ENCODE measurements around the gene TSPO. TPM values are rescaled to one million over a fixed set of nuclear protein-coding genes. Genes with fewer than 3 reads are reported as not detected.

Gene TSPO
- total and polyA plus RNA-seq, 2 experiments from 2014 or later = 34.6 to 44.7 TPM

GRCh38 chr22:43136255-43136654, 15.1 kb upstream of the TSPO start:
- H3F3A ChIP-seq (replicated peaks; ENCODE audit: low read depth) = no peaks in the 10 kb centered on the region
- peaks cover 4% of the 10 kb centered on the region; the same call in 1 of the 2 replicates for H3K36me3 ChIP-seq (ENCODE audit: insufficient read depth)
- H3K27me3 Mint-ChIP-seq (ENCODE audit: insufficient read depth, low read depth, poor library complexity) = peaks cover 4% of the 10 kb centered on the region
- H3K79me2 ChIP-seq (replicated peaks; ENCODE audit: insufficient read depth) = no peaks in the 10 kb centered on the region
- no peak overlapping the region for H3K4me2 ChIP-seq
- ATAC-seq = peak; percentile 96
- peaks cover 68% of the 10 kb centered on the region; the same call in 2 of the 3 replicates for H3K36me3 Mint-ChIP-seq (ENCODE audit: low read depth)
- no peak overlapping the region for H2AFZ ChIP-seq
- H3K27me3 ChIP-seq (ENCODE audit: insufficient read depth) = no peaks in the 10 kb centered on the region
- H3K27ac Mint-ChIP-seq = no peak overlapping the region; the same call in 1 of the 2 replicates
- H4K20me1 ChIP-seq (replicated peaks; ENCODE audit: insufficient read depth) = peaks cover 4% of the 10 kb centered on the region; the same call in 1 of the 2 replicates
- 0 out of 2 replicates have a peak overlapping the region, but pooled peaks have one; percentile 14 for H3K27ac ChIP-seq (ENCODE audit: low read depth)
- peak; percentile 74 for DNase-seq (ENCODE audit: low spot score)
- H3K9me3 Mint-ChIP-seq = no peaks in the 10 kb centered on the region
- no peak overlapping the region for H3K4me3 ChIP-seq
- peak; percentile 58 to 80 for TF ChIP-seq CTCF (conservative IDR thresholded peaks at IDR 0.05; ENCODE audit: low read depth in 2 of 2)
- TF ChIP-seq JUNB (IDR thresholded peaks at IDR 0.05; ENCODE audit: unreplicated experiment) = no peak
- no peak overlapping the region for H3K4me3 Mint-ChIP-seq
- no peaks in the 10 kb centered on the region for H3K4me1 ChIP-seq (ENCODE audit: insufficient read depth)
- H3K4me1 Mint-ChIP-seq = no peaks in the 10 kb centered on the region
- H3K9me2 ChIP-seq (ENCODE audit: insufficient read depth) = no peaks in the 10 kb centered on the region

- peaks cover 5% of the 10 kb centered on the region for H3K27me3 Mint-ChIP-seq (ENCODE audit: insufficient read depth, low read depth, poor library complexity)
- peaks cover 68% of the 10 kb centered on the region; the same call in 2 of the 3 replicates for H3K36me3 Mint-ChIP-seq (ENCODE audit: low read depth)
- H3K4me1 Mint-ChIP-seq = no peaks in the 10 kb centered on the region
- Histone ChIP-seq H3K79me2 (replicated peaks; ENCODE audit: insufficient read depth) (peaks cover 4% of the 10 kb centered on the region), H2AFZ (no peak overlapping the region), H3F3A (replicated peaks; ENCODE audit: low read depth) (no peaks in the 10 kb centered on the region), H3K4me3 (no peak overlapping the region), H3K9me2 (ENCODE audit: insufficient read depth) (no peaks in the 10 kb centered on the region), H3K36me3 (ENCODE audit: insufficient read depth) (peaks cover 4% of the 10 kb centered on the region; the same call in 1 of the 2 replicates), H3K27me3 (ENCODE audit: insufficient read depth) (no peaks in the 10 kb centered on the region), H4K20me1 (replicated peaks; ENCODE audit: insufficient read depth) (peaks cover 7% of the 10 kb centered on the region), H3K4me2 (no peak overlapping the region), H3K4me1 (ENCODE audit: insufficient read depth) (no peaks in the 10 kb centered on the region), H3K27ac (ENCODE audit: low read depth) (0 out of 2 replicates have a peak overlapping the region, but pooled peaks have one; percentile 14)
- no peak overlapping the region for H3K4me3 Mint-ChIP-seq
- ATAC-seq = no peak
- no peak overlapping the region for H3K27ac Mint-ChIP-seq
- DNase-seq (ENCODE audit: low spot score) = no peak
- no peaks in the 10 kb centered on the region for H3K9me3 Mint-ChIP-seq
- no peak for TF ChIP-seq STAT1 (IDR thresholded peaks at IDR 0.05; ENCODE audit: unreplicated experiment)
- TF ChIP-seq EZH2phosphoT487 (IDR thresholded peaks at IDR 0.05; ENCODE audit: unreplicated experiment) = no peak
- TF ChIP-seq POLR2AphosphoS5 (IDR thresholded peaks at IDR 0.05; ENCODE audit: low read depth) = no peak
- no peak for TF ChIP-seq JUNB (IDR thresholded peaks at IDR 0.05; ENCODE audit: unreplicated experiment)
- no peak for TF ChIP-seq NANOG (IDR thresholded peaks at IDR 0.05; ENCODE audit: borderline replicate concordance)
- no peak for TF ChIP-seq EZH2 (IDR thresholded peaks at IDR 0.05; ENCODE audit: low read depth, unreplicated experiment)
- TF ChIP-seq ZNF331 (CRISPR knock-in tag; IDR thresholded peaks at IDR 0.05; ENCODE audit: low read depth) = no peak
- TF ChIP-seq ETS1 (IDR thresholded peaks at IDR 0.05) = no peak
- TF ChIP-seq CTCF (conservative IDR thresholded peaks at IDR 0.05; ENCODE audit: low read depth in 2 of 2) = no peak
- TF ChIP-seq CREB1 (CRISPR knock-in tag; IDR thresholded peaks at IDR 0.05; ENCODE audit: low read depth) = no peak
- no peak for TF ChIP-seq ZNF114 (CRISPR knock-in tag; IDR thresholded peaks at IDR 0.05)
- TF ChIP-seq REST (IDR thresholded peaks at IDR 0.05; ENCODE audit: unreplicated experiment) = no peak
These were observed 14.6 kb upstream of the TSPO start for GRCh38 chr22:43136801-43137200.
